HepG2 (cell line): Measurements from ENCODE around the gene RPL19. TPM values are rescaled to one million over a fixed set of nuclear protein-coding genes. Genes with fewer than 3 reads are reported as not detected.
A peak's percentile ranks its signal among the peaks of the same experiment; 100 is the strongest.

Experiments used
- CHCHD3 ChIP-seq: sonication (generic); formaldehyde crosslinking; IDR thresholded peaks from 2 replicates; pipeline ENCODE4 v1.8.0; 2022; ENCODE audit warnings: mild to moderate bottlenecking, missing genetic modification reagents, moderate library complexity
- CREB1 ChIP-seq, 2 experiments: fragments of 450-650 bp in 1 of 2; IDR thresholded peaks; 2 replicates each; pipeline ENCODE4 v1.6.1; 2016 to 2017; ENCODE audit warnings: control low read depth in 1 of 2, mild to moderate bottlenecking in 1 of 2, missing compliant biosample characterization in 1 of 2, missing genetic modification characterization in 1 of 2
- ETV5 ChIP-seq: IDR thresholded peaks from 2 replicates; pipeline ENCODE4 v1.6.1; 2018; ENCODE audit warnings: missing biosample characterization, missing genetic modification reagents, inconsistent platforms, borderline replicate concordance
- FIP1L1 ChIP-seq: fragments of 200-400 bp; formaldehyde crosslinking; IDR thresholded peaks from 2 replicates; pipeline ENCODE4 v1.6.1; 2018; ENCODE audit warnings: low read depth, mild to moderate bottlenecking, low read length, moderate library complexity, borderline replicate concordance; ENCODE audit not compliant: insufficient read depth
- KAT2B ChIP-seq: fragments of 150-350 bp; IDR thresholded peaks from 2 replicates; pipeline ENCODE4 v1.6.1; 2014; ENCODE audit warnings: low read depth, low read length, borderline replicate concordance
- PRMT3 ChIP-seq: sonication (generic); formaldehyde crosslinking; IDR thresholded peaks from 2 replicates; pipeline ENCODE4 v1.8.1; 2022; ENCODE audit warnings: low read depth, mild to moderate bottlenecking, moderate library complexity, missing genetic modification reagents, borderline replicate concordance
- RFX5 ChIP-seq: IDR thresholded peaks from 2 replicates; pipeline ENCODE4 v1.6.1; 2011; ENCODE audit warnings: low read depth, low read length, improper control_type of control experiment
- SUZ12 ChIP-seq: fragments of 150-350 bp; IDR thresholded peaks from 2 replicates; pipeline ENCODE4 v1.6.1; 2014; ENCODE audit warnings: low read depth, low read length
- TCF7 ChIP-seq: sonication (generic); IDR thresholded peaks from 2 replicates; pipeline ENCODE4 v1.6.1; 2016; ENCODE audit warnings: antibody characterized with exemption, low read depth
- ZBTB20 ChIP-seq: sonication (generic); formaldehyde crosslinking; IDR thresholded peaks from 2 replicates; pipeline ENCODE4 v1.8.1; 2023; ENCODE audit warnings: missing genetic modification reagents, low read depth, mild to moderate bottlenecking, borderline replicate concordance
- ZBTB49 ChIP-seq: sonication (generic); formaldehyde crosslinking; IDR thresholded peaks from 2 replicates; pipeline ENCODE4 v1.4.0; 2020; ENCODE audit warnings: missing genetic modification reagents, borderline replicate concordance
- ZC3H13 ChIP-seq: sonication (generic); formaldehyde crosslinking; IDR thresholded peaks from 2 replicates; pipeline ENCODE4 v1.8.1; 2023; ENCODE audit warnings: mild to moderate bottlenecking, missing genetic modification reagents, moderate library complexity
- ZC3H4 ChIP-seq: sonication (generic); formaldehyde crosslinking; IDR thresholded peaks from 2 replicates; pipeline ENCODE4 v1.4.0; 2020; ENCODE audit warnings: missing genetic modification reagents, borderline replicate concordance
- ZKSCAN8 ChIP-seq: IDR thresholded peaks from 2 replicates; pipeline ENCODE4 v1.6.1; 2016; ENCODE audit warnings: borderline replicate concordance, missing genetic modification reagents, missing compliant biosample characterization
- ZNF367 ChIP-seq: sonication (generic); formaldehyde crosslinking; IDR thresholded peaks from 2 replicates; pipeline ENCODE4 v1.4.0; 2020; ENCODE audit warnings: missing genetic modification reagents, borderline replicate concordance
- ZNF646 ChIP-seq: sonication (generic); formaldehyde crosslinking; IDR thresholded peaks from 2 replicates; pipeline ENCODE4 v1.9.0; 2021; ENCODE audit warnings: mild to moderate bottlenecking, missing genetic modification reagents
- ZNF775 ChIP-seq: sonication (generic); formaldehyde crosslinking; IDR thresholded peaks from 2 replicates; pipeline ENCODE4 v1.4.0; 2020; ENCODE audit warnings: missing genetic modification reagents, mild to moderate bottlenecking, moderate library complexity, borderline replicate concordance
- ZNF878 ChIP-seq: sonication (generic); formaldehyde crosslinking; IDR thresholded peaks from 2 replicates; pipeline ENCODE4 v1.8.1; 2023; ENCODE audit warnings: mild to moderate bottlenecking, missing genetic modification reagents, moderate library complexity
- polyA plus RNA-seq, 8 experiments: library from polyadenylated mRNA; depleted of rRNA in 3 of 8; stranded (reverse) in 7 of 8; unstranded in 1 of 8; fragments of >200 nt; fragmentation: Illumina TruSeq in 4 of 8; extraction: Trizol in 4 of 8; gene quantifications; 2 replicates each; pipeline versions ENCODE4 v1.2.1 to v1.2.3, GENCODE V29; 2011 to 2016; ENCODE audit warnings: low read depth in 4 of 8, missing spikeins in 1 of 8, mixed read lengths in 1 of 8; ENCODE audit not compliant: insufficient read depth in 1 of 8
- total RNA-seq, 5 experiments: library from RNA; depleted of rRNA; stranded (reverse); fragments of >200 nt; fragmentation: Illumina TruSeq; extraction: Trizol; gene quantifications; 2 replicates each; pipeline ENCODE4 v1.2.3, GENCODE V29; 2016; ENCODE audit warnings: low read depth in 1 of 5

The RPL19 gene
- total and polyA plus RNA-seq, 2 of the 13 experiments (the other 11 are each of a cell fraction or from before 2014, with no cell fraction given): 2,522 to 2,768 TPM

- TF ChIP-seq ZBTB49 (CRISPR knock-in tag): no peak
- TF ChIP-seq ZKSCAN8 (CRISPR knock-in tag): peak; percentile 17; the same call in 1 of the 2 replicates
- TF ChIP-seq TCF7: no peak
- no peak; the same call in 1 of the 2 replicates for TF ChIP-seq ZC3H13 (CRISPR knock-in tag)
- TF ChIP-seq CHCHD3: peak; percentile 83; the same call in 1 of the 2 replicates
- TF ChIP-seq PRMT3 (CRISPR knock-in tag): no peak; the same call in 1 of the 2 replicates
- no peak; the same call in none of the 2 replicates for TF ChIP-seq ZC3H4
- no peak for TF ChIP-seq ZNF367 (CRISPR knock-in tag)
- TF ChIP-seq ZNF775: no peak; the same call in 1 of the 2 replicates
- peak; percentile 64; the same call in 1 of the 2 replicates for TF ChIP-seq ZNF646 (CRISPR knock-in tag)
- TF ChIP-seq CREB1 (IDR thresholded peaks at IDR 0.05): no peak; the same call in 1 of the 2 replicates
- TF ChIP-seq CREB1 (CRISPR knock-in tag; IDR thresholded peaks at IDR 0.05): no peak; the same call in 1 of the 2 replicates
- TF ChIP-seq SUZ12: no peak
- no peak; the same call in 1 of the 2 replicates for TF ChIP-seq ZBTB20 (CRISPR knock-in tag)
- TF ChIP-seq ETV5: 0 out of 2 replicates have a peak, but pooled peaks have one; percentile 5
- no peak for TF ChIP-seq FIP1L1
- no peak for TF ChIP-seq RFX5
- no peak for TF ChIP-seq KAT2B
- peak; percentile 68 for TF ChIP-seq ZNF878 (CRISPR knock-in tag)
These were observed at the start of gene RPL19 (continued) for GRCh38 chr17:39200070-39200879.
